T-cell (primary cell): ENCODE measurements around the gene BMP6. TPM values are rescaled to one million over a fixed set of nuclear protein-coding genes. Genes with fewer than 3 reads are reported as not detected.

ENCODE experiments used
- ATAC-seq, 4 experiments: fragments of 200-7000 bp in 3 of 4; fragments of 150-1000 bp in 1 of 4; cut with Tn5 transposase; replicated peaks in 1 of 4; 1 replicate in 3 of 4; 2 replicates in 1 of 4; pipeline ENCODE4 v1.10.0; 2021; ENCODE audit warnings: moderate library complexity in 3 of 4, mild to moderate bottlenecking in 2 of 4, moderate number of reproducible peaks in 1 of 4
- CTCF ChIA-PET, 2 donors: fragments of 300-600 bp; sonication (Branson Sonifier 250); formaldehyde crosslinking; loops; one replicate each; lab custom pipeline; 2022; ENCODE audit warnings: antibody characterized with exemption in 2 of 2; lab: Charles Lee
- POLR2A ChIA-PET, 2 donors: fragments of 300-600 bp; sonication (Branson Sonifier 250); formaldehyde crosslinking; loops; one replicate each; lab custom pipeline; 2022; ENCODE audit warnings: antibody characterized with exemption in 2 of 2; lab: Charles Lee
- DNase-seq, 35 experiments: peaks; one replicate each; pipeline versions ENCODE4 v3.0.0 to v3.0.0-alpha.2; 2013 to 2023
- H3K27ac ChIP-seq: one replicate; pipeline ENCODE4 v1.5.1; 2013; ENCODE audit warnings: low read length
- H3K27me3 ChIP-seq, 2 experiments: replicated peaks in 1 of 2; 1 replicate in 1 of 2; 2 replicates in 1 of 2; pipeline versions ENCODE4 v1.6.1 to v1.7.0; 2013; ENCODE audit warnings: low read length in 1 of 2, mixed read lengths in 1 of 2; ENCODE audit not compliant: control insufficient read depth in 2 of 2, insufficient read depth in 2 of 2; ENCODE audit errors: extremely low read depth in 1 of 2
- H3K36me3 ChIP-seq, 2 donors: 1 replicate in 1 of 2; 2 replicates in 1 of 2; pipeline versions ENCODE4 v1.6.1 to v1.7.0; 2013; ENCODE audit warnings: low read length in 1 of 2; ENCODE audit not compliant: control insufficient read depth in 2 of 2, insufficient read depth in 1 of 2; ENCODE audit errors: extremely low read depth in 1 of 2
- H3K4me1 ChIP-seq, 2 experiments: 1 replicate in 1 of 2; 2 replicates in 1 of 2; pipeline versions ENCODE4 v1.6.1 to v1.7.0; 2013; ENCODE audit warnings: low read length in 2 of 2, mixed read lengths in 1 of 2; ENCODE audit not compliant: insufficient read depth in 2 of 2, control insufficient read depth in 1 of 2; ENCODE audit errors: extremely low read depth in 1 of 2
- H3K4me3 ChIP-seq, 2 donors: 1 replicate in 1 of 2; 2 replicates in 1 of 2; pipeline versions ENCODE4 v1.5.1 to v1.7.0; 2013; ENCODE audit warnings: mild to moderate bottlenecking in 2 of 2, low read length in 1 of 2, moderate library complexity in 1 of 2; ENCODE audit not compliant: control insufficient read depth in 1 of 2; ENCODE audit errors: extremely low read depth in 1 of 2
- H3K9me3 ChIP-seq: 2 replicates; pipeline ENCODE4 v1.7.0; 2013
- H3K27ac Mint-ChIP-seq, 2 donors: one replicate each; pipeline ENCODE4 v1.8.0; 2020 to 2021; ENCODE audit warnings: mild to moderate bottlenecking in 2 of 2, mixed read lengths in 2 of 2
- H3K27me3 Mint-ChIP-seq, 2 donors: one replicate each; pipeline ENCODE4 v1.8.0; 2021 to 2022; ENCODE audit warnings: mixed read lengths in 2 of 2
- H3K36me3 Mint-ChIP-seq: one replicate; pipeline ENCODE4 v1.8.0; 2021; ENCODE audit warnings: mixed read lengths
- H3K4me1 Mint-ChIP-seq, 3 donors: one replicate each; pipeline ENCODE4 v1.8.0; 2020 to 2022; ENCODE audit warnings: mixed read lengths in 3 of 3, mild to moderate bottlenecking in 1 of 3
- H3K4me3 Mint-ChIP-seq, 3 donors: one replicate each; pipeline ENCODE4 v1.8.0; 2020 to 2022; ENCODE audit warnings: mild to moderate bottlenecking in 3 of 3, mixed read lengths in 3 of 3, moderate library complexity in 3 of 3
- H3K9me3 Mint-ChIP-seq, 3 donors: one replicate each; pipeline ENCODE4 v1.8.0; 2020 to 2022; ENCODE audit warnings: mixed read lengths in 3 of 3
- WGBS: methylation state at CpG from one replicate; pipeline ENCODE4 v1.1.5; 2013; ENCODE audit warnings: missing lambda C conversion rate; ENCODE audit not compliant: insufficient coverage; 5-methylcytosine and 5-hydroxymethylcytosine counted together
- total RNA-seq, 35 experiments: library from RNA in 6 of 35; stranded (reverse) in 6 of 35; fragments of 120-200 nt in 1 of 35; gene quantifications; one replicate each; pipeline versions ENCODE4 v1.2.1 to v1.2.4 and lab custom pipeline; 2013 to 2026

Gene BMP6
- total RNA-seq, 5 donors from 2014 or later (not counting 1 experiment from before 2014, with no cell fraction given): 0.09 to 0.23 (median 0.13) TPM; not detected in 1

GRCh38 chr6:7881765-7882500, 156.0 kb downstream of the BMP6 start:
- H3K4me3 ChIP-seq: no peak overlapping the region
- ChIA-PET CTCF (no interaction called here), POLR2A (no interaction called here)
- peaks cover 3 to 50% of the 10 kb centered on the region in 2 donors for H3K36me3 ChIP-seq
- DNase-seq (no peak), ATAC-seq (no peak)
- H3K9me3 ChIP-seq: no peaks in the 10 kb centered on the region
- H3K27me3 ChIP-seq: peaks cover 0 to 4% of the 10 kb centered on the region in 2 experiments
- H3K36me3 Mint-ChIP-seq: peaks cover 60% of the 10 kb centered on the region
- WGBS: 96% methylated on average over 5 of the region's 8 CpGs
- no peaks in the 10 kb centered on the region for H3K4me1 Mint-ChIP-seq
- no peaks in the 10 kb centered on the region for H3K9me3 Mint-ChIP-seq
- H3K27me3 Mint-ChIP-seq: no peaks in the 10 kb centered on the region
- H3K27ac ChIP-seq: no peak overlapping the region
- H3K4me3 Mint-ChIP-seq: no peak overlapping the region
- no peak overlapping the region for H3K27ac Mint-ChIP-seq
- H3K4me1 ChIP-seq: no peaks in the 10 kb centered on the region

GRCh38 chr6:7882505-7883257, 156.8 kb downstream of the BMP6 start:
- CTCF ChIA-PET: no interaction called here
- no peaks in the 10 kb centered on the region for H3K4me1 Mint-ChIP-seq
- peaks cover 3 to 52% of the 10 kb centered on the region in 2 donors for H3K36me3 ChIP-seq
- H3K9me3 Mint-ChIP-seq: no peaks in the 10 kb centered on the region
- H3K9me3 ChIP-seq: no peaks in the 10 kb centered on the region
- H3K4me3 ChIP-seq: no peak overlapping the region
- no peaks in the 10 kb centered on the region for H3K27me3 Mint-ChIP-seq
- peaks cover 0 to 4% of the 10 kb centered on the region in 2 experiments for H3K27me3 ChIP-seq
- H3K4me3 Mint-ChIP-seq: no peak overlapping the region
- H3K36me3 Mint-ChIP-seq: peaks cover 67% of the 10 kb centered on the region
- POLR2A ChIA-PET: no interaction called here
- no peaks in the 10 kb centered on the region for H3K4me1 ChIP-seq
- 96% methylated on average over 14 of the region's 19 CpGs for WGBS
- DNase-seq (no peak), ATAC-seq (no peak)
- no peak overlapping the region for H3K27ac Mint-ChIP-seq
- no peak overlapping the region for H3K27ac ChIP-seq

GRCh38 chr6:7883381-7883780, 157.5 kb downstream of the BMP6 start:
- POLR2A ChIA-PET: no interaction called here
- no peak for DNase-seq
- Histone ChIP-seq H3K27ac (no peak overlapping the region), H3K27me3 (peaks cover 0 to 1% of the 10 kb centered on the region in 2 experiments), H3K9me3 (no peaks in the 10 kb centered on the region), H3K36me3 (peaks cover 3 to 58% of the 10 kb centered on the region in 2 donors), H3K4me1 (no peaks in the 10 kb centered on the region), H3K4me3 (no peak overlapping the region)
- Mint-ChIP-seq H3K4me1 (no peaks in the 10 kb centered on the region), H3K9me3 (no peaks in the 10 kb centered on the region), H3K4me3 (no peak overlapping the region), H3K27me3 (no peaks in the 10 kb centered on the region), H3K27ac (no peak overlapping the region), H3K36me3 (peaks cover 74% of the 10 kb centered on the region)
- 100% methylated on average over 6 of the region's 8 CpGs for WGBS
- CTCF ChIA-PET: no interaction called here
- ATAC-seq: no peak

- H3K4me1 Mint-ChIP-seq: no peaks in the 10 kb centered on the region
- H3K9me3 Mint-ChIP-seq: no peaks in the 10 kb centered on the region
- no peak overlapping the region for H3K4me3 ChIP-seq
- no peaks in the 10 kb centered on the region for H3K27me3 ChIP-seq
- H3K9me3 ChIP-seq: no peaks in the 10 kb centered on the region
- H3K36me3 ChIP-seq: peaks cover 6 to 67% of the 10 kb centered on the region in 2 donors
- peaks cover 85% of the 10 kb centered on the region for H3K36me3 Mint-ChIP-seq
- ATAC-seq (no peak), DNase-seq (no peak)
- H3K4me3 Mint-ChIP-seq: no peak overlapping the region
- H3K27me3 Mint-ChIP-seq: no peaks in the 10 kb centered on the region
- CTCF ChIA-PET: no interaction called here
- H3K27ac ChIP-seq: no peak overlapping the region
- H3K4me1 ChIP-seq: no peaks in the 10 kb centered on the region
- 100% methylated on average over 2 of the region's 3 CpGs for WGBS
- no peak overlapping the region for H3K27ac Mint-ChIP-seq
- POLR2A ChIA-PET: no interaction called here
These were observed 160.2 kb downstream of the BMP6 start for GRCh38 chr6:7886132-7886531.

- no peaks in the 10 kb centered on the region for H3K4me1 Mint-ChIP-seq
- no peaks in the 10 kb centered on the region for H3K9me3 ChIP-seq
- H3K27ac ChIP-seq: no peak overlapping the region
- no peaks in the 10 kb centered on the region for H3K27me3 ChIP-seq
- H3K9me3 Mint-ChIP-seq: no peaks in the 10 kb centered on the region
- H3K27ac Mint-ChIP-seq: no peak overlapping the region
- H3K4me3 ChIP-seq: no peak overlapping the region
- ATAC-seq (no peak), DNase-seq (no peak)
- H3K4me1 ChIP-seq: no peaks in the 10 kb centered on the region
- POLR2A ChIA-PET: no interaction called here
- CTCF ChIA-PET: interaction anchor here in 1 of 2 donors (0.5 kb wide), 1 partner anchor 247 kb away, joined by 5 read pairs; no protein-coding TSS in a partner anchor
- peaks cover 85% of the 10 kb centered on the region for H3K36me3 Mint-ChIP-seq
- H3K4me3 Mint-ChIP-seq: no peak overlapping the region
- no peaks in the 10 kb centered on the region for H3K27me3 Mint-ChIP-seq
- peaks cover 6 to 67% of the 10 kb centered on the region in 2 donors for H3K36me3 ChIP-seq
- 96% methylated on average over 21 of the region's 21 CpGs for WGBS
These were observed 161.5 kb downstream of the BMP6 start for GRCh38 chr6:7887278-7887991.

- no peaks in the 10 kb centered on the region for H3K9me3 ChIP-seq
- ChIA-PET CTCF (no interaction called here), POLR2A (no interaction called here)
- H3K4me3 Mint-ChIP-seq: no peak overlapping the region
- H3K27me3 ChIP-seq: no peaks in the 10 kb centered on the region
- H3K4me1 ChIP-seq: no peaks in the 10 kb centered on the region
- H3K27me3 Mint-ChIP-seq: no peaks in the 10 kb centered on the region
- no peaks in the 10 kb centered on the region for H3K4me1 Mint-ChIP-seq
- H3K27ac Mint-ChIP-seq: no peak overlapping the region
- no peak for DNase-seq
- H3K36me3 Mint-ChIP-seq: peaks cover 80% of the 10 kb centered on the region
- no peak overlapping the region for H3K4me3 ChIP-seq
- H3K36me3 ChIP-seq: peaks cover 13 to 61% of the 10 kb centered on the region in 2 donors
- H3K27ac ChIP-seq: no peak overlapping the region
- 98% methylated on average over 17 of the region's 25 CpGs for WGBS
- H3K9me3 Mint-ChIP-seq: no peaks in the 10 kb centered on the region
- no peak for ATAC-seq
These were observed 162.9 kb downstream of the BMP6 start for GRCh38 chr6:7888587-7889357.
